Fibroblast of lung (primary cell): ENCODE measurements around the gene ADARB1. TPM values are rescaled to one million over a fixed set of nuclear protein-coding genes. Genes with fewer than 3 reads are reported as not detected.

ENCODE experiments used
- DNase-seq, 2 donors: peaks; one replicate each; pipeline versions ENCODE4 v3.0.0 to v3.0.0-alpha.2; 2010; ENCODE audit warnings: low read depth in 2 of 2
- H2AFZ ChIP-seq: 2 replicates; pipeline ENCODE4 v1.5.1; 2012; ENCODE audit warnings: low read length, control low read depth, inconsistent platforms
- H3K27ac ChIP-seq: 2 replicates; pipeline ENCODE4 v1.5.1; 2011; ENCODE audit warnings: low read length, control low read depth; ENCODE audit not compliant: insufficient read depth
- H3K27me3 ChIP-seq: 2 replicates; pipeline ENCODE4 v1.5.1; 2011; ENCODE audit warnings: mild to moderate bottlenecking, low read length; ENCODE audit not compliant: control insufficient read depth, insufficient read depth
- H3K36me3 ChIP-seq: 2 replicates; pipeline ENCODE4 v1.5.1; 2011; ENCODE audit warnings: low read length; ENCODE audit not compliant: control insufficient read depth, insufficient read depth
- H3K4me1 ChIP-seq: 2 replicates; pipeline ENCODE4 v1.5.1; 2011; ENCODE audit warnings: low read length; ENCODE audit not compliant: control insufficient read depth, insufficient read depth; ENCODE audit errors: extremely low read depth
- H3K4me2 ChIP-seq: 2 replicates; pipeline ENCODE4 v1.5.1; 2011; ENCODE audit warnings: low read length, control low read depth; ENCODE audit not compliant: insufficient read depth; ENCODE audit errors: extremely low read depth
- H3K4me3 ChIP-seq, 4 experiments: fragments of 200-600 bp in 1 of 4; sonication (generic) in 1 of 4; replicated peaks in 1 of 4; 2 replicates each; pipeline ENCODE4 v1.5.1; 2011 to 2016; ENCODE audit warnings: low read length in 4 of 4, low read depth in 3 of 4, mild to moderate bottlenecking in 3 of 4, control low read depth in 2 of 4, inconsistent platforms in 1 of 4, mixed read lengths in 1 of 4; ENCODE audit not compliant: insufficient read depth in 1 of 4; ENCODE audit errors: control extremely low read depth in 1 of 4
- H3K79me2 ChIP-seq: 2 replicates; pipeline ENCODE4 v1.5.1; 2012; ENCODE audit warnings: mild to moderate bottlenecking, low read length, inconsistent platforms; ENCODE audit not compliant: control insufficient read depth, insufficient read depth
- H3K9ac ChIP-seq: 2 replicates; pipeline ENCODE4 v1.5.1; 2011; ENCODE audit warnings: mild to moderate bottlenecking, low read length, control low read depth; ENCODE audit not compliant: insufficient read depth
- H3K9me3 ChIP-seq: 2 replicates; pipeline ENCODE4 v1.5.1; 2012; ENCODE audit warnings: low read depth, low read length; ENCODE audit not compliant: control insufficient read depth, insufficient read depth
- H4K20me1 ChIP-seq: 2 replicates; pipeline ENCODE4 v1.5.1; 2011; ENCODE audit warnings: low read length; ENCODE audit not compliant: control insufficient read depth, insufficient read depth; ENCODE audit errors: extremely low read depth
- CTCF ChIP-seq, 2 donors: IDR thresholded peaks in 1 of 2; conservative IDR thresholded peaks in 1 of 2; 1 replicate in 1 of 2; 2 replicates in 1 of 2; pipeline ENCODE4 v1.5.1; 2011 to 2012; ENCODE audit warnings: low read length in 2 of 2, control low read depth in 1 of 2, inconsistent platforms in 1 of 2, low read depth in 1 of 2, mild to moderate bottlenecking in 1 of 2
- EZH2 ChIP-seq: IDR thresholded peaks from 2 replicates; pipeline ENCODE4 v1.5.1; 2012; ENCODE audit warnings: low read length, control low read depth, mild to moderate bottlenecking; ENCODE audit errors: missing control alignments
- polyA plus RNA-seq, 2 donors: library from polyadenylated mRNA; depleted of rRNA in 1 of 2; stranded (reverse) in 1 of 2; unstranded in 1 of 2; fragments of >200 nt; gene quantifications; 2 replicates each; pipeline ENCODE4 v1.2.1, GENCODE V29; 2011 to 2012; ENCODE audit warnings: missing spikeins in 1 of 2
- total RNA-seq: library from RNA; depleted of rRNA; stranded (reverse); fragments of >200 nt; gene quantifications from 2 replicates; pipeline ENCODE4 v1.2.1, GENCODE V29; 2014

The ADARB1 gene
- total and polyA plus RNA-seq, 2 donors (not counting 1 experiment from before 2014, with no cell fraction given): 20.2 to 25.3 TPM

GRCh38 chr21:45084881-45085536, 10.6 kb downstream of the ADARB1 start:
- Histone ChIP-seq H3K9ac (no peak overlapping the region), H3K27me3 (no peaks in the 10 kb centered on the region), H2AFZ (no peak overlapping the region), H3K9me3 (no peaks in the 10 kb centered on the region), H4K20me1 (no peaks in the 10 kb centered on the region), H3K4me3 (no peak overlapping the region), H3K27ac (no peak overlapping the region), H3K4me2 (no peak overlapping the region), H3K36me3 (no peaks in the 10 kb centered on the region), H3K4me1 (peaks cover 5% of the 10 kb centered on the region), H3K79me2 (no peaks in the 10 kb centered on the region)
- TF ChIP-seq CTCF (conservative IDR thresholded peaks at IDR 0.05 in 1 of 2, IDR thresholded peaks at IDR 0.05 in 1 of 2; ENCODE audit: low read depth in 1 of 2, low read length in 2 of 2): no peak
- no peak for TF ChIP-seq EZH2
- no peak for DNase-seq

- TF ChIP-seq CTCF (conservative IDR thresholded peaks at IDR 0.05 in 1 of 2, IDR thresholded peaks at IDR 0.05 in 1 of 2; ENCODE audit: low read depth in 1 of 2, low read length in 2 of 2): no peak
- TF ChIP-seq EZH2: no peak
- Histone ChIP-seq H3K27me3 (no peaks in the 10 kb centered on the region), H4K20me1 (no peaks in the 10 kb centered on the region), H3K4me2 (no peak overlapping the region), H3K27ac (no peak overlapping the region), H3K36me3 (no peaks in the 10 kb centered on the region), H3K4me1 (peaks cover 5% of the 10 kb centered on the region), H3K9ac (no peak overlapping the region), H3K79me2 (no peaks in the 10 kb centered on the region), H3K9me3 (no peaks in the 10 kb centered on the region), H3K4me3 (no peak overlapping the region), H2AFZ (no peak overlapping the region)
- no peak for DNase-seq
Measured at GRCh38 chr21:45085700-45086099, 11.3 kb downstream of the ADARB1 start.

GRCh38 chr21:45086337-45086958, 12.1 kb downstream of the ADARB1 start:
- Histone ChIP-seq H2AFZ (no peak overlapping the region), H3K79me2 (no peaks in the 10 kb centered on the region), H3K4me1 (peaks cover under 1% of the 10 kb centered on the region), H4K20me1 (no peaks in the 10 kb centered on the region), H3K9ac (no peak overlapping the region), H3K4me3 (no peak overlapping the region), H3K9me3 (no peaks in the 10 kb centered on the region), H3K27ac (no peak overlapping the region), H3K27me3 (no peaks in the 10 kb centered on the region), H3K4me2 (no peak overlapping the region), H3K36me3 (no peaks in the 10 kb centered on the region)
- DNase-seq: no peak
- TF ChIP-seq EZH2 (no peak), CTCF (conservative IDR thresholded peaks at IDR 0.05 in 1 of 2, IDR thresholded peaks at IDR 0.05 in 1 of 2; ENCODE audit: low read depth in 1 of 2, low read length in 2 of 2) (no peak)
